HG03045 (cell line): ENCODE measurements around the gene TMEM252.

Experiments used
- ATAC-seq: cut with Tn5 transposase; IDR thresholded peaks from one replicate; pipeline ENCODE4 v1.9.1; 2021; ENCODE audit warnings: mild to moderate bottlenecking, moderate library complexity; ENCODE audit not compliant: unreplicated experiment

Gene TMEM252

GRCh38 chr9:68540712-68541535, at the start of gene TMEM252:
Gene TMEM252, minus strand, starts transcription at chr9:68540883. Its CDS starts 69 bp downstream, at chr9:68540814.
- ATAC-seq = no peak

- ATAC-seq = no peak
Measured at GRCh38 chr9:68585034-68585761, 44.5 kb upstream of the TMEM252 start.

GRCh38 chr9:68584189-68585033, 43.7 kb upstream of the TMEM252 start:
- peak; percentile 95 for ATAC-seq

- no peak for ATAC-seq
Measured at GRCh38 chr9:68581696-68582095, 41.0 kb upstream of the TMEM252 start.

- peak; percentile 62 for ATAC-seq
Measured at GRCh38 chr9:68577774-68578591, 37.3 kb upstream of the TMEM252 start.

- ATAC-seq = no peak
Measured at GRCh38 chr9:68575817-68576216, 35.1 kb upstream of the TMEM252 start.

GRCh38 chr9:68574150-68574549, 33.5 kb upstream of the TMEM252 start:
- ATAC-seq = no peak

- no peak for ATAC-seq
Measured at GRCh38 chr9:68567565-68567964, 26.9 kb upstream of the TMEM252 start.

- no peak for ATAC-seq
Measured at GRCh38 chr9:68562461-68562860, 21.8 kb upstream of the TMEM252 start.

- ATAC-seq = no peak
Measured at GRCh38 chr9:68560071-68560844, 19.6 kb upstream of the TMEM252 start.

- ATAC-seq = no peak
Measured at GRCh38 chr9:68558545-68558944, 17.9 kb upstream of the TMEM252 start.

- ATAC-seq = no peak
Measured at GRCh38 chr9:68555437-68556150, 14.9 kb upstream of the TMEM252 start.

GRCh38 chr9:68552700-68553476, 12.2 kb upstream of the TMEM252 start:
- no peak for ATAC-seq

GRCh38 chr9:68551191-68551590, 10.5 kb upstream of the TMEM252 start:
- ATAC-seq = no peak

GRCh38 chr9:68548241-68548640, 7.6 kb upstream of the TMEM252 start:
- ATAC-seq = no peak

- no peak for ATAC-seq
Measured at GRCh38 chr9:68547417-68547816, 6.7 kb upstream of the TMEM252 start.

GRCh38 chr9:68546596-68547390, 6.1 kb upstream of the TMEM252 start:
- peak; percentile 71 for ATAC-seq
